Measurements from ENCODE around the gene MAML3.

MAML3 gene

GRCh38 chr4:140153718-140154571 lies at the start of gene MAML3:
MAML3 (minus strand) TSS chr4:140154184; CDS start chr4:140153327, 857 bp downstream.
- DNase-seq: peak; percentile 73 to 86

GRCh38 chr4:140198942-140199341 lies 45.0 kb upstream of the MAML3 start:
- no peak for DNase-seq

- DNase-seq: no peak
Measured at GRCh38 chr4:140195806-140196205, 41.8 kb upstream of the MAML3 start.

- no peak for DNase-seq
Measured at GRCh38 chr4:140189805-140190204, 35.8 kb upstream of the MAML3 start.

GRCh38 chr4:140188975-140189374 lies 35.0 kb upstream of the MAML3 start:
- no peak for DNase-seq

- DNase-seq: no peak
Measured at GRCh38 chr4:140187316-140187695, 33.3 kb upstream of the MAML3 start.

- no peak for DNase-seq
Measured at GRCh38 chr4:140186651-140187315, 32.8 kb upstream of the MAML3 start.

GRCh38 chr4:140186082-140186438 lies 32.1 kb upstream of the MAML3 start:
- no peak for DNase-seq

- no peak for DNase-seq
Measured at GRCh38 chr4:140185412-140186081, 31.6 kb upstream of the MAML3 start.

GRCh38 chr4:140183270-140183669 lies 29.3 kb upstream of the MAML3 start:
- no peak for DNase-seq

- DNase-seq: no peak
Measured at GRCh38 chr4:140180577-140180976, 26.6 kb upstream of the MAML3 start.

GRCh38 chr4:140176735-140177134 lies 22.8 kb upstream of the MAML3 start:
- no peak for DNase-seq

- DNase-seq: peak; percentile 23 to 24
Measured at GRCh38 chr4:140174543-140174942, 20.6 kb upstream of the MAML3 start.

GRCh38 chr4:140172960-140173359 lies 19.0 kb upstream of the MAML3 start:
- DNase-seq: peak; percentile 9 to 32

- DNase-seq: no peak
Measured at GRCh38 chr4:140170299-140170698, 16.3 kb upstream of the MAML3 start.

GRCh38 chr4:140168936-140169335 lies 15.0 kb upstream of the MAML3 start:
- DNase-seq: no peak

- DNase-seq: no peak
Measured at GRCh38 chr4:140168474-140168873, 14.5 kb upstream of the MAML3 start.

GRCh38 chr4:140163029-140163810 lies 9.2 kb upstream of the MAML3 start:
- DNase-seq: no peak

GRCh38 chr4:140162596-140162995 lies 8.6 kb upstream of the MAML3 start:
- peak in 1 of 2 experiments; percentile 4 for DNase-seq

GRCh38 chr4:140158365-140159030 lies 4.5 kb upstream of the MAML3 start:
- peak; percentile 13 for DNase-seq

GRCh38 chr4:140157341-140157740 lies 3.4 kb upstream of the MAML3 start:
- no peak for DNase-seq

- peak; percentile 75 to 76 for DNase-seq
Measured at GRCh38 chr4:140156529-140157171, 2.7 kb upstream of the MAML3 start.
